T-helper 22 cell (primary cell): ENCODE measurements around the gene ZKSCAN2.

Experiments
- DNase-seq: peaks from one replicate; pipeline ENCODE4 v3.0.0-alpha.2; 2020; ENCODE audit warnings: low read depth

The ZKSCAN2 gene

GRCh38 chr16:25223964-25224363 lies 33.7 kb downstream of the ZKSCAN2 start:
- DNase-seq, result no peak

GRCh38 chr16:25222959-25223358 lies 34.7 kb downstream of the ZKSCAN2 start:
- no peak for DNase-seq

GRCh38 chr16:25219070-25219737 lies 38.4 kb downstream of the ZKSCAN2 start:
- DNase-seq, result no peak

GRCh38 chr16:25217921-25218320 lies 39.7 kb downstream of the ZKSCAN2 start:
- no peak for DNase-seq

GRCh38 chr16:25217112-25217511 lies 40.5 kb downstream of the ZKSCAN2 start:
- no peak for DNase-seq

GRCh38 chr16:25213709-25214397 lies 43.8 kb downstream of the ZKSCAN2 start:
- DNase-seq, result no peak

- no peak for DNase-seq
These were observed 45.0 kb downstream of the ZKSCAN2 start for GRCh38 chr16:25212636-25213035.

GRCh38 chr16:25210758-25211157 lies 46.9 kb downstream of the ZKSCAN2 start:
- DNase-seq, result no peak

GRCh38 chr16:25199457-25199856 lies 58.2 kb downstream of the ZKSCAN2 start:
- no peak for DNase-seq

- DNase-seq, result no peak
These were observed 59.6 kb downstream of the ZKSCAN2 start for GRCh38 chr16:25198021-25198420.

- DNase-seq, result no peak
These were observed 63.3 kb downstream of the ZKSCAN2 start for GRCh38 chr16:25194273-25194878.

- no peak for DNase-seq
These were observed 65.5 kb downstream of the ZKSCAN2 start for GRCh38 chr16:25192096-25192495.

GRCh38 chr16:25189305-25189704 lies 68.3 kb downstream of the ZKSCAN2 start:
- no peak for DNase-seq

GRCh38 chr16:25187491-25187795 lies 70.2 kb downstream of the ZKSCAN2 start:
- no peak for DNase-seq
